GM12878 (cell line): ENCODE measurements around the gene ICAM2. TPM values are rescaled to one million over a fixed set of nuclear protein-coding genes. Genes with fewer than 3 reads are reported as not detected.

ENCODE experiments used
- ATAC-seq: fragments of 200-7000 bp; cut with Tn5 transposase; 3 replicates; pipeline ENCODE4 v1.9.1; 2020; ENCODE audit warnings: mild to moderate bottlenecking, moderate library complexity
- BruUV-seq: library from RNA; stranded (reverse); fragments of 400-500 nt; replicated peaks from 2 replicates; lab custom pipeline; 2021; lab: Mats Ljungman, UMichigan
- CTCF ChIA-PET: fragments of 300-600 bp; sonication (Branson Sonifier 250); formaldehyde crosslinking; extraction: SDS; loops from one replicate; lab custom pipeline; 2021; ENCODE audit warnings: inconsistent platforms; lab: Yijun Ruan, JAX
- POLR2A ChIA-PET: fragments of 350-600 bp; formaldehyde crosslinking; extraction: SDS; loops from one replicate; lab custom pipeline; 2021; ENCODE audit warnings: inconsistent platforms; lab: Charles Lee
- RAD21 ChIA-PET: fragments of 300-600 bp; sonication (Branson Sonifier 250); formaldehyde crosslinking; loops from one replicate; lab custom pipeline; 2023; ENCODE audit warnings: antibody characterized with exemption; ENCODE audit not compliant: unreplicated experiment; lab: Charles Lee
- SMC1A ChIA-PET: fragments of 300-600 bp; sonication (Branson Sonifier 250); formaldehyde crosslinking; loops from one replicate; lab custom pipeline; 2023; ENCODE audit not compliant: unreplicated experiment, uncharacterized antibody; lab: Charles Lee
- DNase-seq: peaks from one replicate; pipeline ENCODE4 v3.0.0-alpha.2; 2011; ENCODE audit warnings: low read depth, low spot score
- FAIRE-seq: peaks from 3 replicates; lab custom pipeline; 2011; peaks lifted over from hg19 to GRCh38; lab: Jason Lieb, UNC
- H2AFZ ChIP-seq: 2 replicates; pipeline ENCODE4 v1.6.0; 2011; ENCODE audit warnings: low read depth, low read length, control low read depth; ENCODE audit not compliant: control insufficient read depth
- H3K27ac ChIP-seq: 2 replicates; pipeline ENCODE4 v1.5.1; 2011; ENCODE audit warnings: control low read depth; ENCODE audit not compliant: control insufficient read depth, insufficient read depth
- H3K27me3 ChIP-seq, 2 experiments: replicated peaks in 1 of 2; 2 replicates each; pipeline versions ENCODE4 v1.6.0 to v1.6.1; 2011; ENCODE audit warnings: low read length in 1 of 2; ENCODE audit not compliant: control insufficient read depth in 2 of 2, insufficient read depth in 2 of 2
- H3K36me3 ChIP-seq, 2 experiments: 2 replicates each; pipeline ENCODE4 v1.5.1; 2011; ENCODE audit warnings: low read length in 1 of 2; ENCODE audit not compliant: control insufficient read depth in 2 of 2, insufficient read depth in 2 of 2
- H3K4me1 ChIP-seq: 2 replicates; pipeline ENCODE4 v1.6.1; 2011; ENCODE audit warnings: mild to moderate bottlenecking, low read length, moderate library complexity, mixed read lengths; ENCODE audit not compliant: control insufficient read depth, insufficient read depth
- H3K4me2 ChIP-seq: 2 replicates; pipeline ENCODE4 v1.6.0; 2011; ENCODE audit warnings: control low read depth; ENCODE audit not compliant: control insufficient read depth, insufficient read depth
- H3K4me3 ChIP-seq: fragments of 200-600 bp; sonication (generic); 2 replicates; pipeline ENCODE4 v1.5.1; 2016
- H3K79me2 ChIP-seq: 2 replicates; pipeline ENCODE4 v1.6.0; 2011; ENCODE audit warnings: low read length; ENCODE audit not compliant: control insufficient read depth, insufficient read depth
- H3K9ac ChIP-seq: 2 replicates; pipeline ENCODE4 v1.8.0; 2011; ENCODE audit warnings: low read length, control low read depth, mixed read lengths; ENCODE audit not compliant: control insufficient read depth, insufficient read depth
- H3K9me3 ChIP-seq: replicated peaks from 3 replicates; pipeline ENCODE4 v1.5.1; 2011; ENCODE audit warnings: mild to moderate bottlenecking, low read length; ENCODE audit not compliant: control insufficient read depth, insufficient read depth
- H4K20me1 ChIP-seq: 2 replicates; pipeline ENCODE4 v1.6.0; 2011; ENCODE audit not compliant: control insufficient read depth, insufficient read depth
- BCL3 ChIP-seq: IDR thresholded peaks from 2 replicates; pipeline ENCODE4 v1.6.1; 2011; ENCODE audit warnings: borderline replicate concordance, low read depth, mild to moderate bottlenecking, moderate library complexity, low read length; ENCODE audit not compliant: insufficient read depth, poor library complexity, severe bottlenecking
- HDAC2 ChIP-seq: fragments of 200-600 bp; sonication (generic); IDR thresholded peaks from 2 replicates; pipeline ENCODE4 v1.6.1; 2017
- HDGF ChIP-seq: fragments of 450-650 bp; IDR thresholded peaks from 2 replicates; pipeline ENCODE4 v1.6.1; 2016; ENCODE audit warnings: antibody characterized with exemption
- IKZF2 ChIP-seq, 2 experiments: fragments of 450-650 bp; IDR thresholded peaks; 2 replicates each; pipeline ENCODE4 v1.6.1; 2017; ENCODE audit warnings: mild to moderate bottlenecking in 2 of 2, moderate library complexity in 2 of 2
- MAX ChIP-seq: IDR thresholded peaks from 2 replicates; pipeline ENCODE4 v1.6.1; 2012; ENCODE audit warnings: low read depth, low read length, improper control_type of control experiment
- MEF2B ChIP-seq: fragments of 450-650 bp; IDR thresholded peaks from 2 replicates; pipeline ENCODE4 v1.6.1; 2018; ENCODE audit warnings: mild to moderate bottlenecking, moderate library complexity; ENCODE audit not compliant: partially characterized antibody, poor library complexity, severe bottlenecking
- NBN ChIP-seq: fragments of 450-650 bp; IDR thresholded peaks from 2 replicates; pipeline ENCODE4 v1.6.1; 2016
- PBX3 ChIP-seq: IDR thresholded peaks from 2 replicates; pipeline ENCODE4 v1.6.1; 2011; ENCODE audit warnings: mild to moderate bottlenecking, low read depth, low read length, moderate library complexity; ENCODE audit not compliant: insufficient replicate concordance
- PML ChIP-seq: IDR thresholded peaks from 2 replicates; pipeline ENCODE4 v1.6.1; 2012; ENCODE audit warnings: low read length, inconsistent platforms
- POU2F2 ChIP-seq: IDR thresholded peaks from 3 replicates; pipeline ENCODE4 v1.6.1; 2011; ENCODE audit warnings: low read depth, mild to moderate bottlenecking, low read length, borderline replicate concordance
- STAT3 ChIP-seq: IDR thresholded peaks from 2 replicates; pipeline ENCODE4 v1.6.1; 2011; ENCODE audit warnings: low read depth, low read length, improper control_type of control experiment
- TCF3 ChIP-seq: IDR thresholded peaks from 2 replicates; pipeline ENCODE4 v1.6.1; 2012; ENCODE audit warnings: low read depth, mild to moderate bottlenecking, low read length, borderline replicate concordance; ENCODE audit not compliant: insufficient read depth
- TCF7 ChIP-seq: IDR thresholded peaks from 2 replicates; pipeline ENCODE4 v1.6.1; 2014; ENCODE audit warnings: antibody characterized with exemption, borderline replicate concordance
- ZNF274 ChIP-seq: IDR thresholded peaks from one replicate; pipeline ENCODE4 v1.8.0; 2011; ENCODE audit not compliant: insufficient read length, insufficient read depth
- WGBS: methylation state at CpG from one replicate; pipeline ENCODE4 v1.1.6; 2016; ENCODE audit warnings: low lambda C conversion rate; ENCODE audit not compliant: insufficient replicate concordance, insufficient coverage; ENCODE audit errors: missing lambda C conversion rate; 5-methylcytosine and 5-hydroxymethylcytosine counted together
- in situ Hi-C: fragments of 300-500 bp; cut with MboI; formaldehyde crosslinking; loops from 9 replicates; pipeline ENCODE4 v1.14.3; 2018; ENCODE audit warnings: mixed read lengths
- intact Hi-C: fragments of 100-400 bp; cut with micrococcal nuclease; formaldehyde crosslinking; loops from one replicate; pipeline ENCODE4 v1.14.2; 2022; ENCODE audit not compliant: unreplicated experiment
- polyA plus RNA-seq, 11 experiments: library from polyadenylated mRNA; depleted of rRNA in 4 of 11; unstranded in 6 of 11; stranded (reverse) in 5 of 11; fragments of >200 nt; fragmentation: Nextera tagmentation in 4 of 11; fragmentation: Illumina TruSeq in 1 of 11; extraction: Ambion mirVana in 4 of 11; extraction: Trizol in 1 of 11; gene quantifications; 1 replicate in 1 of 11; 2 replicates in 10 of 11; pipeline versions ENCODE4 v1.2.1 to v1.2.3, GENCODE V29; 2011 to 2016; ENCODE audit warnings: inconsistent platforms in 2 of 11, missing spikeins in 2 of 11, low read depth in 1 of 11
- total RNA-seq, 4 experiments: library from RNA; depleted of rRNA in 3 of 4; stranded (reverse); fragments of >200 nt in 3 of 4; fragmentation: Illumina TruSeq in 1 of 4; extraction: Trizol in 1 of 4; gene quantifications; 2 replicates each; pipeline versions ENCODE4 v1.2.1 to v1.2.3, GENCODE V29; 2013 to 2021
- TF ChIP-seq, protein P1 (sequence below), 3 experiments: IDR thresholded peaks in 2 of 3; conservative IDR thresholded peaks in 1 of 3; 2 replicates each; pipeline ENCODE4 v1.5.1; 2011; ENCODE audit warnings: low read depth in 3 of 3, low read length in 3 of 3, mild to moderate bottlenecking in 3 of 3, control low read depth in 2 of 3, moderate library complexity in 2 of 3, inconsistent platforms in 1 of 3, mixed read lengths in 1 of 3; ENCODE audit not compliant: control insufficient read depth in 2 of 3, insufficient read depth in 1 of 3; ENCODE audit errors: extremely low read depth in 1 of 3
- TF ChIP-seq, protein P2 (sequence below): IDR thresholded peaks from 2 replicates; pipeline ENCODE4 v1.6.1; 2012; ENCODE audit warnings: low read length, inconsistent platforms

Gene ICAM2
- total and polyA plus RNA-seq, 10 of the 15 experiments (the other 5 are each of a cell fraction or from before 2014, with no cell fraction given) = 23.6 to 108 (median 58.1) TPM

DNA sequence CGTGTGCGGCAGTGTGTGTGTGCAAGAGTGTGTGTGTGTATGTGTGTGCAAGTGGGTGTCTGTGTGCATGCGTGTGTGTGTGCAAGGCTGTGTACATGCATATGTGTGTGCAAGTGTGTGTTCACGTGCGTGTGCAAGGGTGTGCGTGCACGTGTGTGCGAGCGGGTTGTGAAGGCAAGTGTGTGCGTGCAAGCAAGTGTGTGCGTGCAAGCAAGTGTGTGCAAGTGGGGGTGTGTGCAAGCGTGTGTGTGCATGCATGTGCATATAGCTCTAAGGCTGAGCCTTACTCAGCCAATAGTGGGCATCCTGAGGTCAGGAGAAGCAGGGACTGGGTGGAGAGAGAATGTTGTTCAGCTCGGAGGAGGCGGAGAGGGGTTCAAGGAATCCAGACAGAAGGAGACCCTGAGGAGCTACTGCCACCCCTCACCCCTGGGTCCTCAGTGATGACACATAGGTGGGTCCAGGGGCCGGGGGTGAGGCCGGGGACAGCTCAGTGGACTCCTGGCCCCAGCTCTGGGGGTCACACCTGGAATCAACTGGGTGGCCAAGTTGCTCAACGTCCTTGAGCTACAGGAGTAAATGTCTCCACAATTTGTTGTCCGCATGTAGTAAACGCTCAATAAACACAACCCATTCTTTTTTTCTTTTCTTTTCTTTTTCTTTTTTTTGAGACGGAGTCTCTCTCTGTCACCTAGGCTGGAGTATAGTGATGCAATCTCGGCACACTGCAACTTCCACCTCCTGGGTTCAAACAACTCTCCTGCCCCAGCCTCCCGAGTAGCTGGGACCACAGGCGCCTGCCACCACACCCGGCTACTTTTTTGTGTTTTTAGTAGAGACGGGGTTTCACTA, 20.5 kb downstream of the ICAM2 start:
- H3K27ac ChIP-seq = no peak overlapping the region
- peaks cover 4 to 15% of the 10 kb centered on the region in 2 experiments; a peak in 3 of 4 replicates for H3K36me3 ChIP-seq
- DNase-seq = no peak
- H4K20me1 ChIP-seq = no peaks in the 10 kb centered on the region
- 80% methylated on average over 25 of the region's 25 CpGs for WGBS
- no peaks in the 10 kb centered on the region for H3K9me3 ChIP-seq
- ChIA-PET RAD21 (interaction anchor here (0.7 to 1.4 kb wide), 2 partner anchors 29 kb away, joined by 3 read pairs; no protein-coding TSS in a partner anchor), POLR2A (interaction anchor here (0.6 kb wide), 1 partner anchor 134 kb away, joined by 3 read pairs; no protein-coding TSS in a partner anchor), CTCF (interaction anchor here (1.0 to 1.8 kb wide), 4 partner anchors 8 to 134 kb away, joined by 3 to 6 read pairs (median 3); no protein-coding TSS in a partner anchor), SMC1A (interaction anchor here (1.0 kb wide), 1 partner anchor 80 kb away, joined by 4 read pairs; no protein-coding TSS in a partner anchor)
- H3K79me2 ChIP-seq = no peaks in the 10 kb centered on the region
- in situ Hi-C loops (no loop called here), intact Hi-C loops (no loop called here)
- ATAC-seq = no peak
- H2AFZ ChIP-seq = no peak overlapping the region
- peaks cover 3 to 7% of the 10 kb centered on the region in 2 experiments; a peak in 3 of 4 replicates for H3K27me3 ChIP-seq
- FAIRE-seq = no peak
- H3K9ac ChIP-seq = no peak overlapping the region
- peaks cover 4% of the 10 kb centered on the region for H3K4me1 ChIP-seq
- H3K4me2 ChIP-seq = no peak overlapping the region
- no peak overlapping the region for H3K4me3 ChIP-seq
- BruUV-seq = no TSS peak
- no peak for TF ChIP-seq IKZF2 (IDR thresholded peaks at IDR 0.05)
- peak; percentile 73 for TF ChIP-seq PBX3
- TF ChIP-seq TCF3 = peak; percentile 75; the same call in 1 of the 2 replicates
- TF ChIP-seq HDGF = no peak
- no peak for TF ChIP-seq NBN
- peak; percentile 100 for TF ChIP-seq BCL3
- TF ChIP-seq, protein P1, sequence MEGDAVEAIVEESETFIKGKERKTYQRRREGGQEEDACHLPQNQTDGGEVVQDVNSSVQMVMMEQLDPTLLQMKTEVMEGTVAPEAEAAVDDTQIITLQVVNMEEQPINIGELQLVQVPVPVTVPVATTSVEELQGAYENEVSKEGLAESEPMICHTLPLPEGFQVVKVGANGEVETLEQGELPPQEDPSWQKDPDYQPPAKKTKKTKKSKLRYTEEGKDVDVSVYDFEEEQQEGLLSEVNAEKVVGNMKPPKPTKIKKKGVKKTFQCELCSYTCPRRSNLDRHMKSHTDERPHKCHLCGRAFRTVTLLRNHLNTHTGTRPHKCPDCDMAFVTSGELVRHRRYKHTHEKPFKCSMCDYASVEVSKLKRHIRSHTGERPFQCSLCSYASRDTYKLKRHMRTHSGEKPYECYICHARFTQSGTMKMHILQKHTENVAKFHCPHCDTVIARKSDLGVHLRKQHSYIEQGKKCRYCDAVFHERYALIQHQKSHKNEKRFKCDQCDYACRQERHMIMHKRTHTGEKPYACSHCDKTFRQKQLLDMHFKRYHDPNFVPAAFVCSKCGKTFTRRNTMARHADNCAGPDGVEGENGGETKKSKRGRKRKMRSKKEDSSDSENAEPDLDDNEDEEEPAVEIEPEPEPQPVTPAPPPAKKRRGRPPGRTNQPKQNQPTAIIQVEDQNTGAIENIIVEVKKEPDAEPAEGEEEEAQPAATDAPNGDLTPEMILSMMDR (IDR thresholded peaks at IDR 0.05 in 2 of 3, conservative IDR thresholded peaks at IDR 0.05 in 1 of 3; ENCODE audit: control insufficient read depth in 2 of 3, extremely low read depth in 1 of 3, insufficient read depth in 1 of 3, low read depth in 3 of 3, low read length in 3 of 3) = no peak
- TF ChIP-seq MAX = no peak
- TF ChIP-seq STAT3 = no peak
- no peak for TF ChIP-seq HDAC2
- TF ChIP-seq MEF2B = no peak
- 0 out of 3 replicates have a peak, but pooled peaks have one; percentile 10 for TF ChIP-seq POU2F2
- TF ChIP-seq TCF7 = no peak
- no peak for TF ChIP-seq ZNF274
- TF ChIP-seq, protein P2, sequence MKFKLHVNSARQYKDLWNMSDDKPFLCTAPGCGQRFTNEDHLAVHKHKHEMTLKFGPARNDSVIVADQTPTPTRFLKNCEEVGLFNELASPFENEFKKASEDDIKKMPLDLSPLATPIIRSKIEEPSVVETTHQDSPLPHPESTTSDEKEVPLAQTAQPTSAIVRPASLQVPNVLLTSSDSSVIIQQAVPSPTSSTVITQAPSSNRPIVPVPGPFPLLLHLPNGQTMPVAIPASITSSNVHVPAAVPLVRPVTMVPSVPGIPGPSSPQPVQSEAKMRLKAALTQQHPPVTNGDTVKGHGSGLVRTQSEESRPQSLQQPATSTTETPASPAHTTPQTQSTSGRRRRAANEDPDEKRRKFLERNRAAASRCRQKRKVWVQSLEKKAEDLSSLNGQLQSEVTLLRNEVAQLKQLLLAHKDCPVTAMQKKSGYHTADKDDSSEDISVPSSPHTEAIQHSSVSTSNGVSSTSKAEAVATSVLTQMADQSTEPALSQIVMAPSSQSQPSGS = no peak
- no peak for TF ChIP-seq PML
